PC-3 (cell line): ENCODE results near the gene CCL22. TPM values are rescaled to one million over a fixed set of nuclear protein-coding genes. Genes with fewer than 3 reads are reported as not detected.

Experiments used
- ATAC-seq: fragments of 200-7000 bp; cut with Tn5 transposase; 2 replicates; pipeline ENCODE4 v1.9.1; 2020; ENCODE audit warnings: mild to moderate bottlenecking, moderate library complexity
- BruUV-seq: library from RNA; stranded (reverse); fragments of 400-500 nt; replicated peaks from 2 replicates; lab custom pipeline; 2021; lab: Mats Ljungman, UMichigan
- CTCF ChIA-PET: fragments of 300-600 bp; sonication (Branson Sonifier 250); formaldehyde crosslinking; loops from one replicate; lab custom pipeline; 2022; ENCODE audit warnings: antibody characterized with exemption; lab: Charles Lee
- POLR2A ChIA-PET: fragments of 300-600 bp; sonication (Branson Sonifier 250); formaldehyde crosslinking; loops from one replicate; lab custom pipeline; 2022; ENCODE audit warnings: antibody characterized with exemption; ENCODE audit not compliant: unreplicated experiment; lab: Charles Lee
- DNase-seq: peaks from one replicate; pipeline ENCODE4 v3.0.0-alpha.2; 2015
- H2AFZ ChIP-seq: fragments of 300-600 bp; sonication (generic); 2 replicates; pipeline ENCODE4 v1.6.0; 2016; ENCODE audit warnings: antibody characterized with exemption, low read length
- H3F3A ChIP-seq: fragments of 300-600 bp; sonication (generic); one replicate; pipeline ENCODE4 v1.6.0; 2017; ENCODE audit warnings: antibody characterized with exemption, low read length, control low read depth, mild to moderate bottlenecking; ENCODE audit not compliant: unreplicated experiment
- H3K27ac ChIP-seq: fragments of 300-600 bp; sonication (generic); 2 replicates; pipeline ENCODE4 v1.5.1; 2016; ENCODE audit warnings: mild to moderate bottlenecking, low read length
- H3K27me3 ChIP-seq: fragments of 300-600 bp; sonication (generic); 2 replicates; pipeline ENCODE4 v1.6.1; 2016; ENCODE audit warnings: low read length, mixed read lengths
- H3K36me3 ChIP-seq: fragments of 300-600 bp; sonication (generic); 2 replicates; pipeline ENCODE4 v1.6.1; 2016; ENCODE audit warnings: low read depth, mixed run types, low read length, mixed read lengths
- H3K4me1 ChIP-seq: fragments of 300-600 bp; sonication (generic); 2 replicates; pipeline ENCODE4 v1.5.1; 2016; ENCODE audit warnings: low read length; ENCODE audit not compliant: insufficient read depth
- H3K4me2 ChIP-seq: fragments of 300-600 bp; sonication (generic); 2 replicates; pipeline ENCODE4 v1.6.0; 2016; ENCODE audit warnings: low read length
- H3K4me3 ChIP-seq: fragments of 300-600 bp; sonication (generic); 2 replicates; pipeline ENCODE4 v1.5.1; 2016; ENCODE audit warnings: mild to moderate bottlenecking, low read length, mixed read lengths
- H3K79me2 ChIP-seq: fragments of 300-600 bp; sonication (generic); 2 replicates; pipeline ENCODE4 v1.6.1; 2017; ENCODE audit warnings: low read length, mixed read lengths
- H3K9ac ChIP-seq: fragments of 300-600 bp; sonication (generic); 2 replicates; pipeline ENCODE4 v1.6.0; 2016; ENCODE audit warnings: mild to moderate bottlenecking, low read length
- H3K9me2 ChIP-seq: fragments of 300-600 bp; sonication (generic); replicated peaks from 2 replicates; pipeline ENCODE4 v1.6.1; 2016; ENCODE audit warnings: mixed run types, low read length, mixed read lengths
- H3K9me3 ChIP-seq: fragments of 300-600 bp; sonication (generic); 2 replicates; pipeline ENCODE4 v1.6.1; 2016; ENCODE audit warnings: low read length, mixed read lengths
- H4K20me1 ChIP-seq: fragments of 300-600 bp; sonication (generic); 2 replicates; pipeline ENCODE4 v1.6.1; 2016; ENCODE audit warnings: low read length, mixed read lengths
- EZH2 ChIP-seq: fragments of 300-600 bp; sonication (generic); IDR thresholded peaks from one replicate; pipeline ENCODE4 v1.6.1; 2017; ENCODE audit warnings: antibody characterized with exemption, mild to moderate bottlenecking, low read length; ENCODE audit not compliant: unreplicated experiment
- EZH2phosphoT487 ChIP-seq: fragments of 300-600 bp; sonication (generic); IDR thresholded peaks from 2 replicates; pipeline ENCODE4 v1.6.1; 2018; ENCODE audit warnings: mild to moderate bottlenecking, antibody characterized with exemption, low read length, borderline replicate concordance
- intact Hi-C: fragments of 100-400 bp; cut with micrococcal nuclease; formaldehyde crosslinking; loops from 2 replicates; pipeline ENCODE4 v1.9.0; 2023
- total RNA-seq: library from RNA; depleted of rRNA; stranded (reverse); fragments of >200 nt; gene quantifications from 2 replicates; pipeline ENCODE4 v1.2.3, GENCODE V29; 2014
- TF ChIP-seq, protein P1 (sequence below): fragments of 300-600 bp; sonication (generic); conservative IDR thresholded peaks from 2 replicates; pipeline ENCODE4 v1.5.1; 2017; ENCODE audit warnings: antibody characterized with exemption, low read depth, mild to moderate bottlenecking, low read length

CCL22 gene
- total RNA-seq, 1 experiment from 2014 or later = not detected

DNA sequence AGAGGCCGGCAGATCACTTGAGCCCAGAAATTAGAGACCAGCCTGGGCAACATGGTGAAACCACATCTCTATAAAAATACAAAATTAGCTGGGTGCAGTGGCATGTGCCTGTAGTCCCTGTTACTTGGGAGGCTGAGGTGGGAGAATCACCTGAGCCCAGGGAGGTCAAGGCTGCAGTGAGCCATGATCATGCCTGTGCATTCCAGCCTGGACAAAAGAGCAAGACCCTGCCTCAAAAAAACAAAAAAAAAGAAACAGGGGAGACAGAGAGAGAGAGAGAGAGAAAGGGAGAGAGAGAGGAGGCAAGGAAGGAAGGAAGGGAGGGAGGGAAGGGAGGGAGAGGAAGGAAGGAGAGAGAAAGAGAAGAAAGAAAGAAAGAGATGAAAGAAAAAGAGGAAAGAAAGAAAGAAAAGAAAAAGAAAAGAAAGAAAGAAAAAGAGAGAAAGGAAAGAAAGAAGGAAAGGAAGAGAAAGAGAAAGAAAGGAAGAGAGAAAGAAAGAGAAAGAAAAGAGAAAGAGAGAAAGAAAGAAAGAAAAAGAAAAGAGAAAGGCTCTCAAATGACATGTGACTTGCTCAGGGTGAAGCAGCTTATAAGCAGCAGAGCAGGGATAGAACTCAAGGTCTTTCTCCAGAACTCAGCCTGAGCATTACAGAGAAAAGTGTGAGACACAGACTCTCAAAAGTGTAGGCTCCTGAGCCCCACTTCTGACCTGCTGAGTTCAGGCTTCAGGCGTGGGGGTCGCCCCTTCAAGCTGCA lies 29.2 kb downstream of the CCL22 start:
- TF ChIP-seq EZH2phosphoT487 = no peak
- TF ChIP-seq, protein P1, sequence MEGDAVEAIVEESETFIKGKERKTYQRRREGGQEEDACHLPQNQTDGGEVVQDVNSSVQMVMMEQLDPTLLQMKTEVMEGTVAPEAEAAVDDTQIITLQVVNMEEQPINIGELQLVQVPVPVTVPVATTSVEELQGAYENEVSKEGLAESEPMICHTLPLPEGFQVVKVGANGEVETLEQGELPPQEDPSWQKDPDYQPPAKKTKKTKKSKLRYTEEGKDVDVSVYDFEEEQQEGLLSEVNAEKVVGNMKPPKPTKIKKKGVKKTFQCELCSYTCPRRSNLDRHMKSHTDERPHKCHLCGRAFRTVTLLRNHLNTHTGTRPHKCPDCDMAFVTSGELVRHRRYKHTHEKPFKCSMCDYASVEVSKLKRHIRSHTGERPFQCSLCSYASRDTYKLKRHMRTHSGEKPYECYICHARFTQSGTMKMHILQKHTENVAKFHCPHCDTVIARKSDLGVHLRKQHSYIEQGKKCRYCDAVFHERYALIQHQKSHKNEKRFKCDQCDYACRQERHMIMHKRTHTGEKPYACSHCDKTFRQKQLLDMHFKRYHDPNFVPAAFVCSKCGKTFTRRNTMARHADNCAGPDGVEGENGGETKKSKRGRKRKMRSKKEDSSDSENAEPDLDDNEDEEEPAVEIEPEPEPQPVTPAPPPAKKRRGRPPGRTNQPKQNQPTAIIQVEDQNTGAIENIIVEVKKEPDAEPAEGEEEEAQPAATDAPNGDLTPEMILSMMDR = no peak
- no peak overlapping the region for H2AFZ ChIP-seq
- no peaks in the 10 kb centered on the region for H4K20me1 ChIP-seq
- H3K9me2 ChIP-seq = no peaks in the 10 kb centered on the region
- H3K27me3 ChIP-seq = no peaks in the 10 kb centered on the region
- no peak overlapping the region for H3K27ac ChIP-seq
- BruUV-seq = no TSS peak
- H3K4me2 ChIP-seq = no peak overlapping the region
- intact Hi-C loops = no loop called here
- peaks cover 4% of the 10 kb centered on the region; the same call in 1 of the 2 replicates for H3K4me1 ChIP-seq
- H3K9ac ChIP-seq = no peak overlapping the region
- CTCF ChIA-PET = no interaction called here
- H3F3A ChIP-seq = no peaks in the 10 kb centered on the region
- DNase-seq (no peak), ATAC-seq (no peak)
- H3K9me3 ChIP-seq = no peaks in the 10 kb centered on the region
- no peaks in the 10 kb centered on the region for H3K79me2 ChIP-seq
- POLR2A ChIA-PET = no interaction called here
- H3K36me3 ChIP-seq = no peaks in the 10 kb centered on the region
- H3K4me3 ChIP-seq = no peak overlapping the region

DNA sequence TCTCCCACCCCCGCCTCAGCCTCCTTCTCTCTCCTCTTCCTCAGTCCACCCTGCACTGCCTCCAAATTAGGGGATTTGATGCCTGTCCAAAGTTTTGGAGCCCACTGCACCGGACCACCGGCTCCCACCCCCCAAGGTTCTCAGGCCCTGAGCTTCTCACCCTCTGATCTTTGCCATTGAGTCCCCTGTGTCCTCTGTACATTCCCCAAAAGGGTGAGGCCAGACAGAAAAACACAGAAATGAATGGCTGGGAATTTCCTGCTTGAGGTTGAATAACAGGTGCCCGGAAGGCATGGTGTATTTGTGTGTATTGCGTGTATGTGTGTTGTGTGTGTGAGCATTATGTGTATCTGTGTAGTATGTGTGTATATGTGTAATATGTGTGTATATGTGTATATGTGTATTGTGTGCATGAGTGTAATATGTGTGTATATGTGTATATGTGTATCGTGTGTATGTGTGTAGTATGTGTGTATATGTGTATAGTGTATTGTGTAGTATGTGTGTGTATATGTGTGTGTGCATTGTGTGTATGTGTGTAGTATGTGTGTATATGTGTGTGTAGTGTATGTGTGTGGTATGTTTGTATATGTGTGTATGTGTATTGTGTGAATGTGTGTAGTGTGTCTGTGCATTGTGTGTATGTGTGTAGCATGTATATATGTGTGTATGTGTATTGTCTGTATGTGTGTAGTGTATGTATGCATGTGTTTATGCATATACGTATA lies 29.9 kb downstream of the CCL22 start:
- Histone ChIP-seq H3K79me2 (no peaks in the 10 kb centered on the region), H3K9me2 (no peaks in the 10 kb centered on the region), H4K20me1 (no peaks in the 10 kb centered on the region), H3F3A (no peaks in the 10 kb centered on the region), H3K4me2 (no peak overlapping the region), H3K4me3 (no peak overlapping the region), H3K4me1 (peaks cover 4% of the 10 kb centered on the region; the same call in 1 of the 2 replicates), H2AFZ (no peak overlapping the region), H3K27ac (no peak overlapping the region), H3K36me3 (no peaks in the 10 kb centered on the region), H3K9ac (no peak overlapping the region), H3K27me3 (no peaks in the 10 kb centered on the region), H3K9me3 (no peaks in the 10 kb centered on the region)
- ATAC-seq = no peak
- TF ChIP-seq EZH2 = no peak
- no peak for TF ChIP-seq EZH2phosphoT487
- TF ChIP-seq, protein P1 = no peak
- POLR2A ChIA-PET = no interaction called here
- intact Hi-C loops = no loop called here
- BruUV-seq = no TSS peak
- CTCF ChIA-PET = no interaction called here
- peak; percentile 7 for DNase-seq

DNA sequence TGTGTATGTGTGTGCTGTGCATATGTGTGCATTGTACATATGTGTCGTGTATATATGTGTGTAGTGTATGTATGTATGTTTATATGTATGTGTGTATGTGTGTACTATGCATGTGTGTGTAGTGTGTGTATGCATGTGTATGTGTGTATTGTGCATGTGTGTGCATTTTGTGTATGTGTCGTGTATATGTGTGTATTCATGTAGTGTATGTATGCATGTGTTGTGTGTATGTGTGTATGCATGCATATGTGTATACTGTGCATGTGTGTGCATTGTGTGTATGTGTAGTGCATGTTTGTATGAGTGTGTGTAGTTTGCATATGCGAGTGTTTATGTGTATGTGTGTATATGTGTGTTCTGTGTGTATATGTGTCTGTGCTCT lies 30.5 kb downstream of the CCL22 start:
- ChIA-PET CTCF (no interaction called here), POLR2A (no interaction called here)
- no peaks in the 10 kb centered on the region for H4K20me1 ChIP-seq
- H3K4me3 ChIP-seq = no peak overlapping the region
- intact Hi-C loops = no loop called here
- ATAC-seq (no peak), DNase-seq (no peak)
- H2AFZ ChIP-seq = no peak overlapping the region
- no peaks in the 10 kb centered on the region for H3K27me3 ChIP-seq
- H3K36me3 ChIP-seq = no peaks in the 10 kb centered on the region
- no peaks in the 10 kb centered on the region for H3F3A ChIP-seq
- H3K9me3 ChIP-seq = no peaks in the 10 kb centered on the region
- H3K9ac ChIP-seq = no peak overlapping the region
- no peaks in the 10 kb centered on the region for H3K9me2 ChIP-seq
- BruUV-seq = no TSS peak
- H3K4me2 ChIP-seq = no peak overlapping the region
- TF ChIP-seq, protein P1 = no peak
- TF ChIP-seq EZH2phosphoT487 (no peak), EZH2 (no peak)
- no peak overlapping the region for H3K27ac ChIP-seq
- no peaks in the 10 kb centered on the region for H3K79me2 ChIP-seq
- H3K4me1 ChIP-seq = peaks cover 2% of the 10 kb centered on the region; the same call in 1 of the 2 replicates
